SK-N-SH (cell line): Measurements from ENCODE around the gene LILRB3.

Experiments used
- EZH2phosphoT487 ChIP-seq: fragments of 200-600 bp; sonication (generic); IDR thresholded peaks from 2 replicates; pipeline ENCODE4 v1.6.1; 2017; ENCODE audit warnings: low read depth, mixed run types, mild to moderate bottlenecking, antibody characterized with exemption, moderate library complexity, borderline replicate concordance
- POLR2AphosphoS5 ChIP-seq: IDR thresholded peaks from 2 replicates; pipeline ENCODE4 v1.6.1; 2012; ENCODE audit warnings: low read depth, low read length

DNA sequence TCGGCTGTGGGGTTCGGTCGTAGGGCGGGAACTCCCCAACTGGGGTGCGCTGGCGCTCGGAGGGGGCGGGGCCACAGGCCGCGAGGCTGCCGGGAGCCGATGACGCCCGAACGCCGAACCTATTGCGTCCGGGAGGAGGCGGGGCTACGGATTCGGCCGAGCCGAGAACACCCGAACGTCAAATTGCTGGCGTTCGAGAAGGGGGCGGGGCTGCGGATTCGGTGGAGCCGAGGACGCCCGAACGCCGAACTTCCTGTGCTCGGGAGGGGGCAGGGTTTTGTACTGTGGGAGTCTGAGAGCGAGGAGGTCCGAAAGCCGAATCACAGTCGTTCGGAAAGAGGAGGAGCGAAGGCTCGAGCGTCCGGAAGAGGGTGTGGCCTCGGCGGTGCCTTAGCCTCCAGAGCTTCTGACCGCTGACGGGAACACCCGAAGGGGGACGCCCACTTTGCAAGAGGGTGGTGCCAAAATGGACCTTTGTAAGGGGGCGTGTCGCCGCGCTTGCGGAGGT lies 32.2 kb downstream of the LILRB3 start:
- TF ChIP-seq EZH2phosphoT487 = no peak
- TF ChIP-seq POLR2AphosphoS5 = no peak
